Tibial artery (tissue), 4 donors: ENCODE results near the gene CCDC191.

Source experiments
- DNase-seq, 2 donors: peaks; one replicate each; pipeline ENCODE4 v3.0.0-alpha.2; 2019
- H3K27ac ChIP-seq, 2 donors: fragments of 200-600 bp; sonication (generic) in 1 of 2; 1 replicate in 1 of 2; 2 replicates in 1 of 2; pipeline ENCODE4 v1.5.1; 2018 to 2019; ENCODE audit warnings: mild to moderate bottlenecking in 1 of 2
- H3K27me3 ChIP-seq, 2 donors: fragments of 200-600 bp; sonication (generic) in 1 of 2; one replicate each; pipeline versions ENCODE4 v1.5.1 to v1.6.0; 2016 to 2019
- H3K36me3 ChIP-seq, 3 donors: fragments of 200-600 bp; sonication (generic) in 2 of 3; one replicate each; pipeline ENCODE4 v1.5.1; 2016 to 2019; ENCODE audit warnings: mild to moderate bottlenecking in 2 of 3
- H3K4me1 ChIP-seq, 4 donors: fragments of 200-600 bp; sonication (generic) in 2 of 4; 1 replicate in 3 of 4; 2 replicates in 1 of 4; pipeline ENCODE4 v1.5.1; 2016 to 2019
- H3K4me3 ChIP-seq, 2 donors: fragments of 200-600 bp; sonication (generic) in 1 of 2; 1 replicate in 1 of 2; 2 replicates in 1 of 2; pipeline ENCODE4 v1.5.1; 2018 to 2019; ENCODE audit warnings: mild to moderate bottlenecking in 2 of 2
- H3K9me3 ChIP-seq, 3 donors: fragments of 200-600 bp; sonication (generic) in 1 of 3; one replicate each; pipeline ENCODE4 v1.5.1; 2016 to 2019
- CTCF ChIP-seq, 2 experiments: fragments of 200-600 bp in 1 of 2; fragments of 450-650 bp in 1 of 2; IDR thresholded peaks; one replicate each; pipeline ENCODE4 v1.5.1; 2017 to 2019; ENCODE audit warnings: antibody characterized with exemption in 2 of 2, mild to moderate bottlenecking in 1 of 2, moderate library complexity in 1 of 2
- intact Hi-C: fragments of 100-400 bp; cut with DNase I; formaldehyde crosslinking; loops from one replicate; pipeline ENCODE4 v1.15.0; 2023; ENCODE audit warnings: low total_unique reads

Gene CCDC191

GRCh38 chr3:114011059-114011797, 45.1 kb downstream of the CCDC191 start:
- Histone ChIP-seq H3K27ac (no peak overlapping the region), H3K9me3 (no peaks in the 10 kb centered on the region)

GRCh38 chr3:114005481-114005880, 50.8 kb downstream of the CCDC191 start:
- no peak for DNase-seq
- intact Hi-C loops: no loop called here
- H3K4me1 ChIP-seq: no peaks in the 10 kb centered on the region
- H3K27me3 ChIP-seq: no peaks in the 10 kb centered on the region
- no peak for TF ChIP-seq CTCF (IDR thresholded peaks at IDR 0.05)
- H3K27ac ChIP-seq: no peak overlapping the region
- H3K9me3 ChIP-seq: no peaks in the 10 kb centered on the region
- H3K36me3 ChIP-seq: peaks cover 16 to 42% (median 26%) of the 10 kb centered on the region in 3 donors
- H3K4me3 ChIP-seq: no peak overlapping the region

More at GRCh38 chr3:114011059-114011797, 45.1 kb downstream of the CCDC191 start:
- H3K27me3 ChIP-seq: no peaks in the 10 kb centered on the region
- no peak overlapping the region for H3K4me3 ChIP-seq
- intact Hi-C loops: no loop called here
- peaks cover under 1 to 20% (median 3%) of the 10 kb centered on the region in 3 donors for H3K36me3 ChIP-seq
- TF ChIP-seq CTCF (IDR thresholded peaks at IDR 0.05): no peak
- H3K4me1 ChIP-seq: no peaks in the 10 kb centered on the region
- DNase-seq: no peak

GRCh38 chr3:113985541-113985940, 70.8 kb downstream of the CCDC191 start:
- H3K36me3 ChIP-seq: peaks cover 9 to 32% (median 17%) of the 10 kb centered on the region in 3 donors
- no peak for TF ChIP-seq CTCF (IDR thresholded peaks at IDR 0.05)
- DNase-seq: no peak
- no peak overlapping the region for H3K4me3 ChIP-seq
- H3K27me3 ChIP-seq: no peaks in the 10 kb centered on the region
- intact Hi-C loops: no loop called here
- no peak overlapping the region for H3K27ac ChIP-seq
- H3K4me1 ChIP-seq: no peaks in the 10 kb centered on the region
- H3K9me3 ChIP-seq: no peaks in the 10 kb centered on the region

- Histone ChIP-seq H3K9me3 (no peaks in the 10 kb centered on the region), H3K36me3 (peaks cover 11 to 48% (median 13%) of the 10 kb centered on the region in 3 donors), H3K4me3 (no peak overlapping the region), H3K4me1 (no peaks in the 10 kb centered on the region), H3K27ac (no peak overlapping the region), H3K27me3 (no peaks in the 10 kb centered on the region)
- no peak for TF ChIP-seq CTCF (IDR thresholded peaks at IDR 0.05)
- intact Hi-C loops: no loop called here
- no peak for DNase-seq
Observed at GRCh38 chr3:113983544-113983943, 72.8 kb downstream of the CCDC191 start.

GRCh38 chr3:113981803-113982202, 74.5 kb downstream of the CCDC191 start:
- H3K27me3 ChIP-seq: no peaks in the 10 kb centered on the region
- no peaks in the 10 kb centered on the region for H3K9me3 ChIP-seq
- no peak for TF ChIP-seq CTCF (IDR thresholded peaks at IDR 0.05)
- intact Hi-C loops: no loop called here
- H3K4me3 ChIP-seq: no peak overlapping the region
- H3K36me3 ChIP-seq: peaks cover 23 to 59% (median 23%) of the 10 kb centered on the region in 3 donors
- H3K4me1 ChIP-seq: no peaks in the 10 kb centered on the region
- H3K27ac ChIP-seq: no peak overlapping the region
- no peak for DNase-seq
